Measurements from ENCODE around the gene OR2D2.

GRCh38 chr11:6888830-6889229 lies 3.5 kb downstream of the OR2D2 start:
- TF ChIP-seq, protein P1, sequence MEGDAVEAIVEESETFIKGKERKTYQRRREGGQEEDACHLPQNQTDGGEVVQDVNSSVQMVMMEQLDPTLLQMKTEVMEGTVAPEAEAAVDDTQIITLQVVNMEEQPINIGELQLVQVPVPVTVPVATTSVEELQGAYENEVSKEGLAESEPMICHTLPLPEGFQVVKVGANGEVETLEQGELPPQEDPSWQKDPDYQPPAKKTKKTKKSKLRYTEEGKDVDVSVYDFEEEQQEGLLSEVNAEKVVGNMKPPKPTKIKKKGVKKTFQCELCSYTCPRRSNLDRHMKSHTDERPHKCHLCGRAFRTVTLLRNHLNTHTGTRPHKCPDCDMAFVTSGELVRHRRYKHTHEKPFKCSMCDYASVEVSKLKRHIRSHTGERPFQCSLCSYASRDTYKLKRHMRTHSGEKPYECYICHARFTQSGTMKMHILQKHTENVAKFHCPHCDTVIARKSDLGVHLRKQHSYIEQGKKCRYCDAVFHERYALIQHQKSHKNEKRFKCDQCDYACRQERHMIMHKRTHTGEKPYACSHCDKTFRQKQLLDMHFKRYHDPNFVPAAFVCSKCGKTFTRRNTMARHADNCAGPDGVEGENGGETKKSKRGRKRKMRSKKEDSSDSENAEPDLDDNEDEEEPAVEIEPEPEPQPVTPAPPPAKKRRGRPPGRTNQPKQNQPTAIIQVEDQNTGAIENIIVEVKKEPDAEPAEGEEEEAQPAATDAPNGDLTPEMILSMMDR (IDR thresholded peaks at IDR 0.05; ENCODE audit: borderline replicate concordance, extremely low read depth, low read length, poor library complexity, severe bottlenecking): no peak
- no peak for TF ChIP-seq EZH2 (IDR thresholded peaks at IDR 0.05; ENCODE audit: borderline replicate concordance, low read depth, low read length, severe bottlenecking)
